Lung microvascular endothelial cell (primary cell): ENCODE measurements around the gene SSTR5. TPM values are rescaled to one million over a fixed set of nuclear protein-coding genes. Genes with fewer than 3 reads are reported as not detected.

Experiments used
- DNase-seq, 2 donors: peaks; one replicate each; pipeline versions ENCODE4 v3.0.0 to v3.0.0-alpha.2; 2010; ENCODE audit warnings: low read depth in 2 of 2
- total RNA-seq: library from RNA; depleted of rRNA; stranded (reverse); fragments of >200 nt; gene quantifications from 2 replicates; pipeline ENCODE4 v1.2.1, GENCODE V29; 2014

Gene SSTR5
- total RNA-seq, result 0.20 and 0.22 TPM in 2 replicates

DNA sequence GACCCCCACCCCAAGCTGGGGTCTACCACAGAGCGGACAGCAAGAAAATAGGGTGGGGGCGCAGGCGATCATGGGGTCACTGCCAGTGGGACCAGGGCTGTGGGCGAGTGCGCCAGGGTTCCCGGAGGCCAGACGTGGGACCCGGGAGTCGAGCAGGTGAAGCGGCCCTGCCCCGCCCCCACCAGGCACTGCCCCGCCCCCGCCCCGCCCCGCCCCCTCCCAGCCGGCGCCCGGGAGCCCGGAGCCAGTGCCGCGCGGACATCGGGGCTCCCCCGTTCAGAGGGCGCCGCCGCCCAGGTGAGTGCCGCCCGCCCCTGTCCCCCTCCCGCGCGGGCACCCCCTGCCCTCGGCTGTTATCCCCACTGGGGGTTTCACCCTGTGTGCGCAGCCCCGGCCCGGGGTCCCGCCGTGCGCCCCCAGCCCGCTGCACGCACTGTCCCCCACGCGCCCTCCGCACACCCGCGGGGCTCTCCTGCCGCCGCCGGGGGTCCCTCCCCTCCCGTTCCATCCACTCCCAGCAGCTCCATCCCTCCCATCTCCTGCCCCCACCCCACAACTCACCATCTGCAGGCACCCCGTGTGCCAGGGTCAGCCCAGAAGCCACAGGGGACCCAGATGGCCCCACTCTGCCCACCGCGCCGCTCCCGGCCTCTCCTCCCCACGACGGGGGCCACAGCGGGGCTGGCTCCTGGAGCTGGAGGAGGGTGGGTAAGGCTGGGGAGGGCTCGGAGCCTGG, at the start of gene SSTR5:
SSTR5 (plus strand) TSS at position 222 of the 736 bp plus-strand sequence. CDS start 6,122 bp downstream, outside the sequence.
- DNase-seq, result no peak

- DNase-seq, result no peak
Observed at GRCh38 chr16:1024138-1024537, 48.4 kb upstream of the SSTR5 start.

DNA sequence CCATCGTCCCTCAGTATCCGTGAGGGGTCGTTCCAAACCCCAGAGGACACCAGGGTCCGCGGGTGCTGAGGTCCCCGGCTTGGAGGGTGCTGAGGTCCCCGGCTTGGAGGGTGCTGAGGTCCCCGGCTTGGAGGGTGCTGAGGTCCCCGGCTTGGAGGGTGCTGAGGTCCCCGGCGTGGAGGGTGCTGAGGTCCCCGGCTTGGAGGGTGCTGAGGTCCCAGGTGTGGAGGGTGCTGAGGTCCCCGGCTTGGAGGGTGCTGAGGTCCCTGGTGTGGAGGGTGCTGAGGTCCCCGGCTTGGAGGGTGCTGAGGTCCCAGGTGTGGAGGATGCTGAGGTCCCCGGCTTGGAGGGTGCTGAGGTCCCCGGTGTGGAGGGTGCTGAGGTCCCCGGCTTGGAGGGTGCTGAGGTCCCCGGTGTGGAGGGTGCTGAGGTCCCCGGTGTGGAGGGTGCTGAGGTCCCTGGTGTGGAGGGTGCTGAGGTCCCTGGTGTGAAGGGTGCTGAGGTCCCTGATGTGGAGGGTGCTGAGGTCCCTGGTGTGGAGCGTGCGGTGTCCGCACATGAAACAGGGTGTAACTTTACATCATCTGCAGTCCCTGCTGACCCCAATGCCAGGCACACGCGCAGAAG, 47.3 kb upstream of the SSTR5 start:
- peak in 1 of 2 donors; percentile 44 for DNase-seq

- DNase-seq, result no peak
Observed at GRCh38 chr16:1026057-1026783, 46.3 kb upstream of the SSTR5 start.

DNA sequence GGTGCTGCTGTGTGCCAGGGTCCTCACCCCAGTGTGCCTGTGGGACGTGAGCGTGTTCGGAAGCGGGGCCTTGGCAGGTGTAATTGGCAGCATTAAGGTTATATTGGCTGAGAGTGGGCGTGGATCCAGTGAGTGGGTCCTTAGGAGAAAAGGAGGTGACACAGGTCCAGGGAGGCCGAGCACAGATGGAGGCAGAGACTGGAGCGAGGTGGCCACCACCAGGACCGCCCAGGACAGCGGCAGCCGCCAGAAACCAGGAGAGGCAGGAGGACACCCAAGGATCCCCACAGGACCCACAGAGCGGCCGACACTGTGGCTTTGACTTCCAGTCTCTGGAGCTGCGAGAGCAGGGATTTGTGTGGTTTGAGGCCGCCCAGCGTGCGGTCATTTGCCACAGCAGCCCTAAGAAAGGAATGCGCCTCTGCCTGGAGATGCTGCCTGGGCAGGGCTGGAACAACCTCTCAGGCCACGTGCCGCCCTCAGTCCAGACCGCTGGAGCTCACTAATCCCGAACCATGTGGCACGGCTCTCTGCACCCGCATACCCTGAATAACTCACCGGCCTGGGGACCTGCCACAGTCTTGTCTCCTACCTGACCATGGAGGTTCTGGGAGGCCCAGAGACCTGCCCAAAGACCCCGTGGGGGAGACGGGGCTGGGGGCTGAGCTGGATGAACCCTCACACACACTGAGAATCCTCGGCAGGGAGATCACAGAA, 45.6 kb upstream of the SSTR5 start:
- no peak for DNase-seq

DNA sequence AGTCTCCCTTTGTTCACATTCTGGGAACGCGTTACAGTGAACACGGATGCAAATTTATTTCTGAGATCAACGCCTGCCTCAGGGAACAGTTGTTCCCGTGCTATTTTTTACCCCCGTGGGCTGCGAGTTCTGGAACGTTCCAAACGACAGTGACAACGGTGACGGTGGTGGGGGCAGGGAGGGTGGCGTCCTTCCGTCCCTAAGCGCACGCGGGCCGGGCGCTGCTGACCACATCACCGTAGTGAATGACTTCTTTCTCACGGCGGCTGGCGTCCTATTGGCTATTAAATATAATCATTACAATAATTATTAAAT, 45.1 kb upstream of the SSTR5 start:
- DNase-seq, result no peak

DNA sequence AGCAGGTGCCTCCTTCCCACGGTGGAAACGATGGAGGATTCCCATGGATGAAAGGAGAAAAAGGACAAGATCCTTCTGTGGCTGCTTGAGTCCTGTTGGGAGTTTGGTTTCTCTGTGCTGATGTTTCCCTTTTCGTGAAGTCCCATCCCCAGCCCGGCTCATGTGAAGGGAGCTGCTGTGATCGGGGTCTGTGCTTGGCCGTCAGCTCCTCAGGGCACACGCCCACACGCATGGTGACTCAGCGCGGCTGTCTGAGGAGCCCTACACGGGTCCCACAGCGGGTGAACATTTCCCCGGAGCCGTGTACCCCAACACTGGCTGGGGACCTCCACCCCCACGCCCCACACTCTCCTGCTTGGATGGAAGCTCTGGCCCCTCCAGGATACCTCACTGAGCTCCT, 44.5 kb upstream of the SSTR5 start:
- no peak for DNase-seq

DNA sequence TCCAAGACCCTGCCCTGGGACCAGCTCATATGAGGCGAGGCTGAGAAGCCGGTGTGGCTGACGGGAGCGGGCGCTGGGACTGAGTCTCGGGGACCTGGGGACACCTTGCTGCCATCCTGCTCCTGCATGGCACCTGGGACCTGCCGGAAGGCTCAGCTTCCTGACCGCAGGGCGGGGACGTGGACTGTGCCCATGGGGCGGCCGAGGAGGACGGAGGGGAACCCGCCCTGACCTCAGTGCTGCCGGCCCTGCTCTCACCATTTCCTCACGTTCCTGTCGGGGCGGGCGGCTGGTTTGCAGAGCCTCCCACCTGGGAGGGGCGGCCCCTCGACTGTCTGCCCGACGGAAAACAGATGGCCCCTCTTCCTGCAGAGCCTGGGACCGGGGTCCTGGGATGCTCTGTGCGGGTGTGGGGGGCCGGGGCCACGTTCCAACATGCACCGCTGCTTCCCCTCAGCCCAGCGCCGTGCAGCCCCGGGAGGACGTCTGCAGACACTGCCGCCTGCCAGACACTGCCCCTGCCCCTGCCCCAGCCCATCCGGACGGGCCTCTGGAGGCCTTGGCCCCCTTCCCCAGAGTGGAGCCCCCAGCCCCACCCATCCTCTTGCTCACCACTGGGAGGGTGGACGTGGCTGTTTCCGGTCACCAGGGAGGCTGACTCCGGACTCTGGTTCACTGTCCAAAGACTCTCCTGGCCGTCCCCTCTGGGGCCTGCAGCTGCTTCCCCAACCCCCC, 43.9 kb upstream of the SSTR5 start:
- DNase-seq, result no peak

GRCh38 chr16:1029259-1029545, 43.3 kb upstream of the SSTR5 start:
- no peak for DNase-seq

- DNase-seq, result no peak
Observed at GRCh38 chr16:1030473-1030901, 42.1 kb upstream of the SSTR5 start.

GRCh38 chr16:1031666-1032065, 40.9 kb upstream of the SSTR5 start:
- DNase-seq, result no peak

DNA sequence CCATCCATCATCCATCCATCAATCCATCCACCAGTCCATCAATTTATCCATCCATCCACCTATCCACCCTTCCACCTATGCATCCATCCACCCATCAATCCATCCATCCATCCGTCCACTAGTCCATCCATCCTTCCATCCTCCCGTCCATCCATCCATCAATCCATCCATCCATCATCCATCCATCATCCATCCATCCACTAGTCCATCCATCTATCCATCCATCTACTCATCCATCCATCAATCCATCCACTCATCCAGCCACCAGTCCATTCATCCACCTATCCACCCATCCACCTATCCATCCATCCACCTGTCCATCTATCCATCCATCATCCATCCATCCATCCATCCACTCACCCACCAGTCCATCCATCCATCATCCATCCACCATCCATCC, 39.9 kb upstream of the SSTR5 start:
- no peak for DNase-seq

DNA sequence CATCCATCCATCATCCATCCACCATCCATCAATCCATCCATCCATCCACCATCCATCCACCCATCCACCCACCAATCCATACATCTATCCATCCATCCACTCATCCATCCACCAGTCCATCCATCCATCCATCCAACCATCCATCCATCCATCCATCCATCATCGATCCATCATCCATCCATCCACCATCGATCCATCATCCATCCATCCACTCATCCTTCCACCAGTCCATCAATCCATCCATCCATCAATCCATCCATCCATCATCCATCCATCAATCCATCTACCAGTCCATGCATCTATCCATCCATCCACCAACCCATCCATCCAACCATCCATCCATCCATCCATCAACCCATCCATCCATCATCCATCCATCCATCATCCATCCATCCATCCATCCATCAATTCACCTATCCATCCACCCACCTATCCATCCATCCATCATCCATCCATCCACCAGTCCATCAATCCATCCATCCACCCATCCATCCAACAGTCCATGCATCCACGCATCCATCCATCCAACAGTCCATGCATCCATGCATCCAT, 39.3 kb upstream of the SSTR5 start:
- no peak for DNase-seq

DNA sequence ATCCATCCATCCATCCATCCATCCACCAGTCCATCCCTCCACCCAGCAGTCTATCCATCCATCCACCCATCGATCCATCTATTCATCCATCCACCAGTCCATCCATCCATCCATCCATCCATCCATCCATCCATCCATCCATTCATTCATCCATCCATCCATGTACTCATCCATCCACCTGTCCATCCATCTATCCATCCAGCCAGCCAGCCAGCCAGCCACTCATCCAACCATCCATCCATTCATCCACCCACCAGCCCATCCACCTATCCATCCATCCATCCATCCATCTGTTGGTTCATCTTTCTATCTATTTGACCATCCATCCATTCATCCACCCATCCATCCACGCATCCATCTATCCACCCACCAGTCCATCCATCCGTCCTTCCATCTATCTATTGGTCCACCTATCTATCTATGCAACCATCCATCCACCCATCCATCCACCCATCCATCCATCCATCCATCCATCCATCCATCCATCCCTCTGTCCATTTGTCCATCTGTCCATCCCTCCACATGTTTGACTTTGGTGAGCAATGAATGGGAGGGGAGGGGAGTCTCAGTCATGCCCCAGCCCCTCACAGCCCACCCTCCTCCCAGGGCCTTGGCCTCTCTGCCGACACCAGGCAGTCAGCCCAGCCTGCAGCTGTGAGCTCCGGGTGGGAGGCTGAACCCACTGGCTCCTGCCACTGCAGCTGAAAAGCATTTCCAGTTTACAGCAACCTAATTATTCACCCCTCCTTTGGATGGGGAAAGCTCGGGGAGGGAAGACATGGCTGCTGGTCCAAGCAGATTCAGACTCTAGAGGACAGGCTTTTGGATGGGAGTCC, 38.1 kb upstream of the SSTR5 start:
- DNase-seq, result no peak

DNA sequence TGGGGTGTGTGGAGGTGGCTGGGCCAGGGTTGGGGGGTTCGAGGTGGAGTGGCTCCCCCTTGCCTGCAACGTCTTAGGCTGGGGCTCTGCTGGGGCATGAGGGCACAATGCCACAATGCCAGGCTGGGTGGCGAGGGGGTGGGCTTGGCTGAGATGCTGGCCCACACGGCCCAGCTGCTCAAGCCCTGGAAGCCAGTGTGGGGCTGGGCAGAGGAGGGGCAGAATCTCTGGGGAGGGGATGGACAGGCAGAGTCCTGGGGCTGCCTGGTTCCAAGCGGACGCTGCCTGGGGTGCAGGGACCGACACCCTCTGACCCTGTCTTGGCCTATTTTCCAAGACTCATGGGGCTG, 37.5 kb upstream of the SSTR5 start:
- no peak for DNase-seq

DNA sequence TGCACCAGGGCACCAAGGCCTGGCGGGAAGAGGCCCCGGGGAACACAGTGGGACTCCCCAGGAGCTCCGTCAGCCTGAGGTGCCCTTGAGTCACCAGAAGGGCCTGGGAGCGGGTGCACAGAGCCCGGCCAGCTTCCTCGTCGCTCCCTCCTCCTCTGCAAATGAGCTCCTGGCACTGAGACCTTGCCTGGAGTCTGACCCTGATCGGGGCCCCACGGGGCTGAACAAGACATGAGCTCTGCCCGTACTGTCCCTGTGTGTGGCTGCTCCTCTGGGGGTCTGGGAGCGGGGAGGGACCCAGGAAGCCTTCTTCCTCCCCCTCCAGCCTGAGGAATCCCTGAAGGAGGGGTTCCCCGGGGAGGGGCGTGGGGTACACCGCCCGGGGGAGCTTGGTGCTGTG, 36.4 kb upstream of the SSTR5 start:
- no peak for DNase-seq

DNA sequence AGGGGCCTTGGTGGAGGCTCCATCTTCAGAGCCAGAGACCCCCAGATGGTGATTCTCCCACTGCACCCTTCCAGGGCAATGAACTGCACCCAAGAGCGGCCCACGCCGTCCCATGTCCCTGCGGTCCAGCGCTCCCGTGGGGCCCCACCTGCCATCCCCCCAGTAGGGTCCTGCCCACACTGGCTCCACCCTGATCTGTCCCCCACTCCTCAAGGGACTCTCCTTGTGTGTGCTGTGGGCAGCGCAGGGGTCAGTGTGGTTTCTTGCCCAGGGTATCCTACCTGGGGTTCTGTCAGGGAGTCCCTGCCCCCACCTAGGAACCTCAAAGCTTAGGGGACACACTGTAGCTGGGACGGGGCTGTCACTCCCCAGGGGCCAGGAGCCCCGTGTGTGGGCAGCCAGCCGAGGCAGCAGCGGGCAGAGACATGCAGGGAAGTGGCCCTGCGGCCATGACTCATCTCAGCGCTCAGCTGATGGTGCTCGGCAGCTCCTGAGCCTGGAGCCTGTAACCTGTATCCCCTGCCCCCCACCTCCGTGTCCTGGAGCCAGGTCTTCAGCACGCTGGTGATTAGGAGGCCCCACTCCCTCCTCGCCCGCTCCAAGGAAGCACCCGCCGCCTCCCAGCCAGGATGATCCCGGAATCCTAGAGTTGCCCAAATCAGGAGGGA, 35.7 kb upstream of the SSTR5 start:
- no peak for DNase-seq

GRCh38 chr16:1037394-1038257, 34.9 kb upstream of the SSTR5 start:
- no peak for DNase-seq

- DNase-seq, result no peak
Observed at GRCh38 chr16:1038932-1039331, 33.6 kb upstream of the SSTR5 start.
